HCT116 (cell line): Measurements from ENCODE around the gene RHBDD2. TPM values are rescaled to one million over a fixed set of nuclear protein-coding genes. Genes with fewer than 3 reads are reported as not detected.

ENCODE experiments used
- ATAC-seq: fragments of 200-7000 bp; cut with Tn5 transposase; 2 replicates; pipeline ENCODE4 v1.9.1; 2020; ENCODE audit warnings: mild to moderate bottlenecking, moderate library complexity
- BruUV-seq: library from RNA; stranded (reverse); fragments of 400-500 nt; replicated peaks from 2 replicates; lab custom pipeline; 2021; lab: Mats Ljungman, UMichigan
- CTCF ChIA-PET: fragments of 300-600 bp; sonication (Branson Sonifier 250); formaldehyde crosslinking; loops from one replicate; lab custom pipeline; 2021; ENCODE audit warnings: antibody characterized with exemption; lab: Charles Lee
- POLR2A ChIA-PET: fragments of 300-600, 350-600 bp; sonication (Branson Sonifier 250); formaldehyde crosslinking; loops from one replicate; lab custom pipeline; 2021; ENCODE audit warnings: antibody characterized with exemption; lab: Charles Lee
- RAD21 ChIA-PET, 2 experiments: fragments of 300-600 bp; sonication (Branson Sonifier 250); formaldehyde crosslinking; loops; one replicate each; lab custom pipeline; 2023; ENCODE audit warnings: low total read pairs in 2 of 2; ENCODE audit not compliant: uncharacterized antibody in 2 of 2, unreplicated experiment in 2 of 2, low non-redundant PET in 1 of 2; lab: Charles Lee
- DNase-seq: peaks from one replicate; pipeline ENCODE4 v3.0.0-alpha.2; 2010; ENCODE audit warnings: low read depth, low spot score
- H2AFZ ChIP-seq: fragments of 200-600 bp; shearing (Covaris generic), sonication (generic); 2 replicates; pipeline ENCODE4 v1.6.1; 2017; ENCODE audit warnings: low read depth, mixed run types, mixed read lengths, antibody characterized with exemption, low read length; ENCODE audit not compliant: poor library complexity, severe bottlenecking
- H3K27ac ChIP-seq: 2 replicates; pipeline ENCODE4 v1.5.1; 2012; ENCODE audit warnings: low read depth, low read length
- H3K27me3 ChIP-seq: fragments of 200-600 bp; sonication (generic); 2 replicates; pipeline ENCODE4 v1.6.1; 2016; ENCODE audit warnings: mixed run types, low read length, mixed read lengths; ENCODE audit not compliant: insufficient read depth
- H3K36me3 ChIP-seq, 2 experiments: fragments of 200-500 bp in 1 of 2; fragments of 200-600 bp in 1 of 2; sonication (Bioruptor generic) in 1 of 2; sonication (generic) in 1 of 2; 2 replicates each; pipeline versions ENCODE4 v1.5.1 to v1.6.1; 2014 to 2016; ENCODE audit warnings: low read length in 2 of 2, inconsistent platforms in 1 of 2, mixed read lengths in 1 of 2, mixed run types in 1 of 2; ENCODE audit not compliant: insufficient read depth in 2 of 2, control insufficient read depth in 1 of 2
- H3K4me1 ChIP-seq, 2 experiments: fragments of 200-600 bp in 1 of 2; sonication (generic) in 1 of 2; 2 replicates each; pipeline versions ENCODE4 v1.5.1 to v1.6.1; 2012 to 2017; ENCODE audit warnings: low read length in 2 of 2, inconsistent platforms in 1 of 2, mild to moderate bottlenecking in 1 of 2, mixed read lengths in 1 of 2, mixed run types in 1 of 2, moderate library complexity in 1 of 2; ENCODE audit not compliant: insufficient read depth in 2 of 2, control insufficient read depth in 1 of 2
- H3K4me2 ChIP-seq: fragments of 200-600 bp; sonication (generic); 2 replicates; pipeline ENCODE4 v1.6.1; 2017; ENCODE audit warnings: mixed run types, low read length, mixed read lengths
- H3K4me3 ChIP-seq, 2 experiments: fragments of 200-600 bp in 1 of 2; sonication (generic) in 1 of 2; replicated peaks in 1 of 2; 2 replicates each; pipeline ENCODE4 v1.5.1; 2011 to 2016; ENCODE audit warnings: low read length in 2 of 2, control low read depth in 1 of 2, low read depth in 1 of 2, mild to moderate bottlenecking in 1 of 2, mixed read lengths in 1 of 2, mixed run types in 1 of 2
- H3K79me2 ChIP-seq: fragments of 200-600 bp; sonication (generic); 2 replicates; pipeline ENCODE4 v1.6.1; 2017; ENCODE audit warnings: mild to moderate bottlenecking, mixed run types, low read length, moderate library complexity, mixed read lengths; ENCODE audit not compliant: insufficient read depth
- H3K9ac ChIP-seq: fragments of 200-600 bp; sonication (generic); 2 replicates; pipeline ENCODE4 v1.6.1; 2016; ENCODE audit warnings: low read length, mixed read lengths
- H3K9me2 ChIP-seq: fragments of 200-600 bp; sonication (generic), shearing (Covaris generic); 2 replicates; pipeline ENCODE4 v1.6.1; 2017; ENCODE audit warnings: mixed run types, mild to moderate bottlenecking, moderate library complexity; ENCODE audit not compliant: insufficient read depth
- H3K9me3 ChIP-seq, 2 experiments: fragments of 200-500 bp in 1 of 2; fragments of 200-600 bp in 1 of 2; sonication (Bioruptor generic) in 1 of 2; sonication (generic) in 1 of 2; 2 replicates each; pipeline ENCODE4 v1.6.1; 2014 to 2017; ENCODE audit warnings: low read length in 2 of 2, mixed read lengths in 2 of 2, inconsistent platforms in 1 of 2, low read depth in 1 of 2, mild to moderate bottlenecking in 1 of 2, mixed run types in 1 of 2, moderate library complexity in 1 of 2; ENCODE audit not compliant: control insufficient read depth in 1 of 2, insufficient read depth in 1 of 2
- H4K20me1 ChIP-seq: fragments of 200-600 bp; sonication (generic), shearing (Covaris generic); 2 replicates; pipeline ENCODE4 v1.6.1; 2017; ENCODE audit warnings: mixed run types, mild to moderate bottlenecking, moderate library complexity; ENCODE audit not compliant: insufficient read depth
- CBX3 ChIP-seq: IDR thresholded peaks from 2 replicates; pipeline ENCODE4 v1.6.1; 2012; ENCODE audit warnings: low read depth
- CEBPB ChIP-seq: IDR thresholded peaks from 2 replicates; pipeline ENCODE4 v1.6.1; 2012; ENCODE audit warnings: low read depth
- CTCF ChIP-seq, 3 experiments: fragments of 200-600 bp in 1 of 3; sonication (generic) in 1 of 3; IDR thresholded peaks in 2 of 3; conservative IDR thresholded peaks in 1 of 3; 2 replicates each; pipeline ENCODE4 v1.5.1; 2012 to 2017; ENCODE audit warnings: low read depth in 2 of 3, low read length in 2 of 3, antibody characterized with exemption in 1 of 3, borderline replicate concordance in 1 of 3, control low read depth in 1 of 3, mild to moderate bottlenecking in 1 of 3, mixed read lengths in 1 of 3, mixed run types in 1 of 3, moderate library complexity in 1 of 3; ENCODE audit not compliant: insufficient read depth in 1 of 3
- ELF1 ChIP-seq: IDR thresholded peaks from 2 replicates; pipeline ENCODE4 v1.6.1; 2012; ENCODE audit warnings: low read depth, borderline replicate concordance
- EZH2 ChIP-seq: fragments of 200-600 bp; sonication (generic); IDR thresholded peaks from 2 replicates; pipeline ENCODE4 v1.6.1; 2017; ENCODE audit warnings: antibody characterized with exemption, mixed run types
- EZH2phosphoT487 ChIP-seq: fragments of 200-600 bp; IDR thresholded peaks from 2 replicates; pipeline ENCODE4 v1.6.1; 2018; ENCODE audit warnings: antibody characterized with exemption, borderline replicate concordance
- MAX ChIP-seq: IDR thresholded peaks from 2 replicates; pipeline ENCODE4 v1.6.1; 2012
- POLR2A ChIP-seq: IDR thresholded peaks from 2 replicates; pipeline ENCODE4 v1.7.0; 2011; ENCODE audit warnings: borderline replicate concordance; ENCODE audit not compliant: insufficient read depth, insufficient read length; ENCODE audit errors: extremely low read depth
- POLR2AphosphoS5 ChIP-seq: IDR thresholded peaks from 2 replicates; pipeline ENCODE4 v1.6.1; 2011; ENCODE audit warnings: mild to moderate bottlenecking, low read depth, low read length, moderate library complexity
- RAD21 ChIP-seq: IDR thresholded peaks from 2 replicates; pipeline ENCODE4 v1.6.1; 2012; ENCODE audit warnings: low read depth, mild to moderate bottlenecking
- SP1 ChIP-seq: IDR thresholded peaks from 2 replicates; pipeline ENCODE4 v1.6.1; 2012; ENCODE audit warnings: low read depth
- SRF ChIP-seq: IDR thresholded peaks from 2 replicates; pipeline ENCODE4 v1.6.1; 2012; ENCODE audit warnings: low read depth
- TCF7L2 ChIP-seq: IDR thresholded peaks from 2 replicates; pipeline ENCODE4 v1.7.0; 2011; ENCODE audit warnings: borderline replicate concordance, inconsistent platforms; ENCODE audit not compliant: insufficient read depth, insufficient read length; ENCODE audit errors: extremely low read depth
- ZFX ChIP-seq: fragments of 450-650 bp; IDR thresholded peaks from 2 replicates; pipeline ENCODE4 v1.6.1; 2017
- ZNF274 ChIP-seq: fragments of 200-500 bp; sonication (Bioruptor generic); IDR thresholded peaks from 2 replicates; pipeline ENCODE4 v1.6.1; 2014; ENCODE audit warnings: mild to moderate bottlenecking, low read depth, low read length, inconsistent platforms
- intact Hi-C: fragments of 100-400 bp; cut with micrococcal nuclease; formaldehyde crosslinking; loops from 2 replicates; pipeline ENCODE4 v1.10.0; 2022
- total RNA-seq: library from RNA; stranded (reverse); gene quantifications from one replicate; pipeline ENCODE4 v1.2.1, GENCODE V29; 2021; ENCODE audit not compliant: unreplicated experiment

The RHBDD2 gene
- total RNA-seq, 1 experiment from 2014 or later, result 42.9 TPM

GRCh38 chr7:75914169-75914654 lies 35.4 kb downstream of the RHBDD2 start:
- no peaks in the 10 kb centered on the region for H3K9me3 ChIP-seq
- peaks cover 9 to 25% of the 10 kb centered on the region in 2 experiments; a peak in 3 of 4 replicates for H3K4me1 ChIP-seq
- peaks cover 37% of the 10 kb centered on the region for H3K79me2 ChIP-seq
- peak; percentile 39 for ATAC-seq
- no peaks in the 10 kb centered on the region for H3K9me2 ChIP-seq
- peak overlapping the region; percentile 79 for H3K27ac ChIP-seq
- H3K9ac ChIP-seq, result peak overlapping the region; percentile 81
- no peaks in the 10 kb centered on the region for H4K20me1 ChIP-seq
- CTCF ChIA-PET, result interaction anchor here (0.7 kb wide), 1 partner anchor 48 kb away, joined by 4 read pairs; no protein-coding TSS in a partner anchor
- no peaks in the 10 kb centered on the region for H3K36me3 ChIP-seq
- H2AFZ ChIP-seq, result no peak overlapping the region
- TSS peak; percentile 93 for BruUV-seq
- H3K4me3 ChIP-seq, result peak overlapping the region; percentile 59 to 98
- intact Hi-C loops, result loop anchor here (2.0 kb wide), 1 partner anchor 35 kb away; the partner anchor contains the start of gene RHBDD2
- RAD21 ChIA-PET, result no interaction called here
- TF ChIP-seq CEBPB, result no peak
- DNase-seq, result no peak
- no peaks in the 10 kb centered on the region for H3K27me3 ChIP-seq
- H3K4me2 ChIP-seq, result peak overlapping the region; percentile 95
- POLR2A ChIA-PET, result interaction anchor here (0.8 to 3.8 kb wide), 4 partner anchors 8 to 15 kb away, joined by 3 to 21 read pairs (median 8); no protein-coding TSS in a partner anchor

- BruUV-seq, result no TSS peak
- no peaks in the 10 kb centered on the region for H3K9me2 ChIP-seq
- ATAC-seq (peak; percentile 89), DNase-seq (peak; percentile 83)
- no peaks in the 10 kb centered on the region for H3K27me3 ChIP-seq
- H2AFZ ChIP-seq, result no peak within 1 kb of the TSS
- peak within 1 kb of the TSS; percentile 94 to 98 for H3K4me3 ChIP-seq
- no peaks in the 10 kb centered on the region for H3K9me3 ChIP-seq
- peak within 1 kb of the TSS; percentile 79 for H3K27ac ChIP-seq
- intact Hi-C loops, result loop anchor here (2.0 kb wide), 1 partner anchor 36 kb away; the partner anchor contains the start of gene RHBDD2
- H3K9ac ChIP-seq, result peak within 1 kb of the TSS; percentile 94
- peak within 1 kb of the TSS; percentile 95 for H3K4me2 ChIP-seq
- CTCF ChIA-PET, result interaction anchor here (0.7 kb wide), 1 partner anchor 48 kb away, joined by 4 read pairs; no protein-coding TSS in a partner anchor
- POLR2A ChIA-PET, result interaction anchor here (0.8 to 3.8 kb wide), 11 partner anchors 8 to 57 kb away, joined by 3 to 21 read pairs (median 5); no protein-coding TSS in a partner anchor
- H4K20me1 ChIP-seq, result no peaks in the 10 kb centered on the region
- peaks cover 43% of the 10 kb centered on the region for H3K79me2 ChIP-seq
- peaks cover 12 to 32% of the 10 kb centered on the region in 2 experiments; a peak in 3 of 4 replicates for H3K4me1 ChIP-seq
- RAD21 ChIA-PET, result no interaction called here
- H3K36me3 ChIP-seq, result no peaks in the 10 kb centered on the region
- TF ChIP-seq ZFX, result peak; percentile 81
- no peak for TF ChIP-seq CEBPB
- TF ChIP-seq ELF1, result no peak
- TF ChIP-seq SP1, result peak; percentile 99
- no peak for TF ChIP-seq EZH2
- peak; percentile 100 for TF ChIP-seq POLR2AphosphoS5
- TF ChIP-seq MAX, result peak; percentile 94
- TF ChIP-seq TCF7L2, result peak; percentile 71
- TF ChIP-seq CTCF (IDR thresholded peaks at IDR 0.05 in 2 of 3, conservative IDR thresholded peaks at IDR 0.05 in 1 of 3; ENCODE audit: borderline replicate concordance in 1 of 3, insufficient read depth in 1 of 3, low read depth in 2 of 3, low read length in 2 of 3), result no peak
- peak; percentile 99 for TF ChIP-seq POLR2A
- TF ChIP-seq SRF, result no peak
- no peak for TF ChIP-seq ZNF274
- TF ChIP-seq RAD21, result peak; percentile 37; the same call in 1 of the 2 replicates
- TF ChIP-seq CBX3, result peak; percentile 79; the same call in 1 of the 2 replicates
- no peak for TF ChIP-seq EZH2phosphoT487
Measured at GRCh38 chr7:75914655-75915415, 36.0 kb downstream of the RHBDD2 start, which contains the start of gene POR. Gene POR, plus strand, starts transcription at chr7:75915155. Its CDS starts 38,847 bp downstream, at chr7:75954002.
